Ishikawa (cell line): ENCODE measurements around the gene NLRP4.

ENCODE experiments used
- CEBPB ChIP-seq: IDR thresholded peaks from 2 replicates; pipeline ENCODE4 v1.6.1; 2012
- CREB1 ChIP-seq: IDR thresholded peaks from 2 replicates; pipeline ENCODE4 v1.6.1; 2012; ENCODE audit warnings: low read depth
- EGR1 ChIP-seq: IDR thresholded peaks from 2 replicates; pipeline ENCODE4 v1.6.1; 2012
- EP300 ChIP-seq: IDR thresholded peaks from 2 replicates; pipeline ENCODE4 v1.6.1; 2012; ENCODE audit warnings: borderline replicate concordance
- FOXM1 ChIP-seq: IDR thresholded peaks from 2 replicates; pipeline ENCODE4 v1.6.1; 2012; ENCODE audit warnings: low read depth, borderline replicate concordance
- MAX ChIP-seq: IDR thresholded peaks from 2 replicates; pipeline ENCODE4 v1.6.1; 2012
- NFIC ChIP-seq: IDR thresholded peaks from 2 replicates; pipeline ENCODE4 v1.6.1; 2012
- RAD21 ChIP-seq: IDR thresholded peaks from 2 replicates; pipeline ENCODE4 v1.6.1; 2012; ENCODE audit warnings: low read depth
- REST ChIP-seq: IDR thresholded peaks from 2 replicates; pipeline ENCODE4 v1.6.1; 2012; ENCODE audit warnings: low read depth, mild to moderate bottlenecking
- TAF1 ChIP-seq: IDR thresholded peaks from 2 replicates; pipeline ENCODE4 v1.6.1; 2012; ENCODE audit warnings: low read depth, mild to moderate bottlenecking
- TCF12 ChIP-seq: IDR thresholded peaks from 2 replicates; pipeline ENCODE4 v1.6.1; 2012; ENCODE audit warnings: low read depth
- TEAD4 ChIP-seq: IDR thresholded peaks from 2 replicates; pipeline ENCODE4 v1.6.1; 2012
- USF1 ChIP-seq: IDR thresholded peaks from 2 replicates; pipeline ENCODE4 v1.6.1; 2012
- YY1 ChIP-seq: IDR thresholded peaks from 2 replicates; pipeline ENCODE4 v1.6.1; 2012; ENCODE audit warnings: low read depth
- ZBTB7A ChIP-seq: IDR thresholded peaks from 2 replicates; pipeline ENCODE4 v1.6.1; 2012; ENCODE audit warnings: low read depth

Gene NLRP4

GRCh38 chr19:55811340-55811739 lies 25.0 kb upstream of the NLRP4 start:
- TF ChIP-seq USF1 (no peak), EP300 (no peak), TAF1 (no peak), TEAD4 (no peak), FOXM1 (no peak), RAD21 (no peak), REST (no peak)

GRCh38 chr19:55812449-55812848 lies 23.9 kb upstream of the NLRP4 start:
- TF ChIP-seq EGR1 (no peak), TEAD4 (no peak), REST (no peak), EP300 (no peak), YY1 (no peak), FOXM1 (no peak), CEBPB (no peak), NFIC (no peak), CREB1 (no peak), TAF1 (no peak), TCF12 (no peak), RAD21 (no peak), ZBTB7A (no peak)

- TF ChIP-seq CREB1 (no peak), EP300 (no peak), MAX (no peak), ZBTB7A (no peak), RAD21 (no peak), FOXM1 (no peak), TEAD4 (no peak), CEBPB (no peak), REST (no peak), TCF12 (no peak), NFIC (no peak), EGR1 (no peak), TAF1 (no peak), YY1 (no peak), USF1 (no peak)
Measured at GRCh38 chr19:55813906-55814305, 22.4 kb upstream of the NLRP4 start.

GRCh38 chr19:55820037-55820436 lies 16.3 kb upstream of the NLRP4 start:
- TF ChIP-seq MAX (no peak), EGR1 (no peak), TCF12 (no peak), ZBTB7A (no peak), FOXM1 (no peak), TEAD4 (no peak), USF1 (no peak), EP300 (no peak)
